H9 (cell line): ENCODE results near the gene SPINK7. TPM values are rescaled to one million over a fixed set of nuclear protein-coding genes. Genes with fewer than 3 reads are reported as not detected.

Experiments used
- DNase-seq: peaks from one replicate; pipeline ENCODE4 v3.0.0-alpha.2; 2017
- H2AFZ ChIP-seq: one replicate; pipeline ENCODE4 v1.6.1; 2013; ENCODE audit warnings: mild to moderate bottlenecking, low read length, control low read depth, moderate library complexity
- H2AK5ac ChIP-seq: 2 replicates; pipeline ENCODE4 v1.6.1; 2013; ENCODE audit warnings: low read length, control low read depth, mixed read lengths; ENCODE audit not compliant: insufficient read length
- H2BK120ac ChIP-seq: one replicate; pipeline ENCODE4 v1.6.1; 2013; ENCODE audit warnings: low read depth, mild to moderate bottlenecking, low read length, control low read depth, inconsistent platforms; ENCODE audit not compliant: poor library complexity, severe bottlenecking
- H2BK12ac ChIP-seq: 2 replicates; pipeline ENCODE4 v1.6.1; 2013; ENCODE audit warnings: low read length, control low read depth, mixed read lengths, low read depth; ENCODE audit not compliant: insufficient read length
- H2BK15ac ChIP-seq: 2 replicates; pipeline ENCODE4 v1.6.1; 2013; ENCODE audit warnings: low read depth, low read length, control low read depth
- H2BK20ac ChIP-seq: one replicate; pipeline ENCODE4 v1.6.1; 2013; ENCODE audit warnings: low read depth, mild to moderate bottlenecking, low read length, control low read depth, inconsistent platforms; ENCODE audit not compliant: poor library complexity, severe bottlenecking
- H2BK5ac ChIP-seq: 2 replicates; pipeline ENCODE4 v1.6.1; 2013; ENCODE audit warnings: low read length, control low read depth, mixed read lengths; ENCODE audit not compliant: insufficient read length
- H3K14ac ChIP-seq: 2 replicates; pipeline ENCODE4 v1.6.1; 2013; ENCODE audit warnings: low read length, control low read depth; ENCODE audit not compliant: insufficient read depth
- H3K18ac ChIP-seq: 2 replicates; pipeline ENCODE4 v1.6.1; 2013; ENCODE audit warnings: low read depth, mild to moderate bottlenecking, mixed read lengths, low read length, control low read depth; ENCODE audit not compliant: insufficient read length
- H3K23ac ChIP-seq: 2 replicates; pipeline ENCODE4 v1.6.1; 2013; ENCODE audit warnings: low read length, control low read depth, mixed read lengths, low read depth; ENCODE audit not compliant: insufficient read length
- H3K23me2 ChIP-seq: 2 replicates; pipeline ENCODE4 v1.6.1; 2013; ENCODE audit warnings: low read depth, mild to moderate bottlenecking, mixed read lengths, low read length, control low read depth; ENCODE audit not compliant: insufficient read length, poor library complexity, severe bottlenecking
- H3K27ac ChIP-seq: 2 replicates; pipeline ENCODE4 v1.5.1; 2013; ENCODE audit warnings: low read length, control low read depth, mixed read lengths, low read depth; ENCODE audit not compliant: insufficient read length
- H3K27me3 ChIP-seq: 2 replicates; pipeline ENCODE4 v1.6.1; 2013; ENCODE audit warnings: low read length, control low read depth, inconsistent platforms; ENCODE audit not compliant: insufficient read depth
- H3K4ac ChIP-seq: 2 replicates; pipeline ENCODE4 v1.6.1; 2013; ENCODE audit warnings: low read depth, mild to moderate bottlenecking, control low read depth, inconsistent platforms, low read length, moderate library complexity
- H3K4me1 ChIP-seq: 2 replicates; pipeline ENCODE4 v1.6.1; 2013; ENCODE audit warnings: low read length, control low read depth, inconsistent platforms; ENCODE audit not compliant: insufficient read depth
- H3K4me2 ChIP-seq: 2 replicates; pipeline ENCODE4 v1.6.1; 2013; ENCODE audit warnings: low read length, control low read depth, mixed read lengths; ENCODE audit not compliant: insufficient read length, insufficient read depth
- H3K56ac ChIP-seq: 2 replicates; pipeline ENCODE4 v1.6.1; 2013; ENCODE audit warnings: low read depth, mild to moderate bottlenecking, mixed read lengths, low read length, control low read depth; ENCODE audit not compliant: insufficient read length
- H3K79me1 ChIP-seq: 2 replicates; pipeline ENCODE4 v1.6.1; 2013; ENCODE audit warnings: low read depth, mild to moderate bottlenecking, moderate library complexity, low read length, control low read depth, inconsistent platforms; ENCODE audit not compliant: insufficient read depth, poor library complexity, severe bottlenecking
- H3K79me2 ChIP-seq: 2 replicates; pipeline ENCODE4 v1.6.1; 2013; ENCODE audit warnings: low read length, control low read depth, inconsistent platforms; ENCODE audit not compliant: insufficient read depth
- H3K9ac ChIP-seq: 2 replicates; pipeline ENCODE4 v1.6.1; 2013; ENCODE audit warnings: low read length, control low read depth, mixed read lengths; ENCODE audit not compliant: insufficient read length; ENCODE audit errors: extremely low read depth
- H3K9me3 ChIP-seq: one replicate; pipeline ENCODE4 v1.6.1; 2013; ENCODE audit warnings: low read depth, low read length, inconsistent platforms; ENCODE audit not compliant: control insufficient read depth
- H3T11ph ChIP-seq: one replicate; pipeline ENCODE4 v1.6.1; 2013; ENCODE audit warnings: mild to moderate bottlenecking, low read length, control low read depth, inconsistent platforms
- H4K20me1 ChIP-seq: one replicate; pipeline ENCODE4 v1.6.1; 2013; ENCODE audit not compliant: control insufficient read depth, insufficient read length, insufficient read depth
- H4K5ac ChIP-seq: 2 replicates; pipeline ENCODE4 v1.6.1; 2013; ENCODE audit warnings: low read depth, mild to moderate bottlenecking, mixed read lengths, low read length, control low read depth; ENCODE audit not compliant: insufficient read length
- H4K8ac ChIP-seq: replicated peaks from 2 replicates; pipeline ENCODE4 v1.6.1; 2013; ENCODE audit warnings: low read length, control low read depth, mixed read lengths, low read depth; ENCODE audit not compliant: insufficient read length
- H4K91ac ChIP-seq: 2 replicates; pipeline ENCODE4 v1.6.1; 2013; ENCODE audit warnings: low read depth, mild to moderate bottlenecking, moderate library complexity, mixed read lengths, low read length, control low read depth; ENCODE audit not compliant: insufficient read length
- H3K27ac Mint-ChIP-seq, 3 experiments: 2 replicates in 2 of 3; 3 replicates in 1 of 3; pipeline ENCODE4 v1.8.0; 2020 to 2021; ENCODE audit warnings: mixed read lengths in 3 of 3, mild to moderate bottlenecking in 1 of 3, moderate library complexity in 1 of 3
- H3K27me3 Mint-ChIP-seq: 2 replicates; pipeline ENCODE4 v1.8.0; 2021; ENCODE audit warnings: low read depth, mild to moderate bottlenecking, moderate library complexity, mixed read lengths
- H3K36me3 Mint-ChIP-seq, 3 experiments: 2 replicates in 2 of 3; 3 replicates in 1 of 3; pipeline ENCODE4 v1.8.0; 2020 to 2021; ENCODE audit warnings: low read depth in 3 of 3, mixed read lengths in 3 of 3; ENCODE audit not compliant: insufficient read depth in 1 of 3
- H3K4me1 Mint-ChIP-seq, 2 experiments: 2 replicates each; pipeline ENCODE4 v1.8.0; 2020; ENCODE audit warnings: mixed read lengths in 2 of 2
- H3K4me3 Mint-ChIP-seq, 2 experiments: 2 replicates in 1 of 2; 3 replicates in 1 of 2; pipeline ENCODE4 v1.8.0; 2020 to 2021; ENCODE audit warnings: mild to moderate bottlenecking in 2 of 2, mixed read lengths in 2 of 2, moderate library complexity in 1 of 2
- H3K9me3 Mint-ChIP-seq, 2 experiments: 2 replicates in 1 of 2; 3 replicates in 1 of 2; pipeline ENCODE4 v1.8.0; 2020; ENCODE audit warnings: mild to moderate bottlenecking in 2 of 2, mixed read lengths in 2 of 2, moderate library complexity in 1 of 2
- WGBS: extraction: QIAGEN DNeasy Blood & Tissue Kit; methylation state at CpG from one replicate; pipeline ENCODE4 v1.1.7; 2013; ENCODE audit warnings: missing lambda C conversion rate, low lambda C conversion rate, mixed read lengths; ENCODE audit not compliant: insufficient read length; ENCODE audit errors: extremely low coverage; 5-methylcytosine and 5-hydroxymethylcytosine counted together
- total RNA-seq: library from RNA; stranded (reverse); gene quantifications from 2 replicates; pipeline ENCODE4 v1.2.1, GENCODE V29; 2021
- TF ChIP-seq, protein P1 (sequence below): fragments of 200-600 bp; sonication (generic); conservative IDR thresholded peaks from 3 replicates; pipeline ENCODE4 v1.8.0; 2021; ENCODE audit warnings: antibody characterized with exemption, mild to moderate bottlenecking

SPINK7 gene
- total RNA-seq, 1 experiment from 2014 or later, result not detected

DNA sequence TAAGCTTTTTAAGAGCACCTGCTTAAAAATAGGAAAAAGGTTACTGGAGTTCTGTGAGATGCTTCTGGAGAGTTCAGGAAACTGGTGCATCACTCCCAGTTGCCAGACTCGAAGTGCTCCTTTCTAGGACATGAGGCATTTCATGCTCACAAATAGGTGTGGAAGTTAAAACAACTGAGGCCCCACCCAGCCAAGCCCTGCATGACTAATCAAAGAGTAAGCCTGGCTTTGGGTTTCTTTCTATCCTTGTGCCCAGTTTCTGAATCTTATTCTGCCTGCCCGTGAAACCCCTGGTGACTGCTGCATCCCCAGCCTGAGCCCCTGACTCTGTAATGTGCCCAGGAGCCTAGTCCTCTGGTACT, 30.8 kb downstream of the SPINK7 start:
- Histone ChIP-seq H3K27me3 (no peaks in the 10 kb centered on the region), H2BK12ac (no peak overlapping the region), H3K79me2 (no peaks in the 10 kb centered on the region), H3K14ac (no peak overlapping the region), H2AFZ (no peak overlapping the region), H4K8ac (no peak overlapping the region), H2BK20ac (no peak overlapping the region), H3K56ac (no peak overlapping the region), H3K23ac (no peak overlapping the region), H4K20me1 (no peaks in the 10 kb centered on the region), H3K27ac (no peak overlapping the region), H2BK5ac (no peak overlapping the region), H3K4me2 (no peak overlapping the region), H3K18ac (no peak overlapping the region), H2BK15ac (no peak overlapping the region), H3K4me1 (no peaks in the 10 kb centered on the region), H4K5ac (no peak overlapping the region), H3K23me2 (no peaks in the 10 kb centered on the region), H4K91ac (no peak overlapping the region), H3K9me3 (no peaks in the 10 kb centered on the region), H2AK5ac (no peak overlapping the region), H3K4ac (no peak overlapping the region), H3K79me1 (no peaks in the 10 kb centered on the region), H2BK120ac (no peak overlapping the region), H3K9ac (no peak overlapping the region), H3T11ph (no peak overlapping the region)
- H3K9me3 Mint-ChIP-seq, result no peaks in the 10 kb centered on the region
- no peaks in the 10 kb centered on the region for H3K27me3 Mint-ChIP-seq
- no CpG with 5 or more reads among the region's 2 CpGs for WGBS
- H3K4me3 Mint-ChIP-seq, result no peak overlapping the region
- TF ChIP-seq, protein P1, sequence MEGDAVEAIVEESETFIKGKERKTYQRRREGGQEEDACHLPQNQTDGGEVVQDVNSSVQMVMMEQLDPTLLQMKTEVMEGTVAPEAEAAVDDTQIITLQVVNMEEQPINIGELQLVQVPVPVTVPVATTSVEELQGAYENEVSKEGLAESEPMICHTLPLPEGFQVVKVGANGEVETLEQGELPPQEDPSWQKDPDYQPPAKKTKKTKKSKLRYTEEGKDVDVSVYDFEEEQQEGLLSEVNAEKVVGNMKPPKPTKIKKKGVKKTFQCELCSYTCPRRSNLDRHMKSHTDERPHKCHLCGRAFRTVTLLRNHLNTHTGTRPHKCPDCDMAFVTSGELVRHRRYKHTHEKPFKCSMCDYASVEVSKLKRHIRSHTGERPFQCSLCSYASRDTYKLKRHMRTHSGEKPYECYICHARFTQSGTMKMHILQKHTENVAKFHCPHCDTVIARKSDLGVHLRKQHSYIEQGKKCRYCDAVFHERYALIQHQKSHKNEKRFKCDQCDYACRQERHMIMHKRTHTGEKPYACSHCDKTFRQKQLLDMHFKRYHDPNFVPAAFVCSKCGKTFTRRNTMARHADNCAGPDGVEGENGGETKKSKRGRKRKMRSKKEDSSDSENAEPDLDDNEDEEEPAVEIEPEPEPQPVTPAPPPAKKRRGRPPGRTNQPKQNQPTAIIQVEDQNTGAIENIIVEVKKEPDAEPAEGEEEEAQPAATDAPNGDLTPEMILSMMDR, result no peak
- no peaks in the 10 kb centered on the region for H3K36me3 Mint-ChIP-seq
- peak overlapping the region in 1 of 3 experiments; percentile 90; a peak in 1 of 7 replicates for H3K27ac Mint-ChIP-seq
- 0 out of 4 replicates have a peak, but pooled peaks cover 0 to 6% of the 10 kb centered on the region in 2 experiments for H3K4me1 Mint-ChIP-seq
- no peak for DNase-seq
